ENCODE data around the gene AKR1C4. TPM values are rescaled to one million over a fixed set of nuclear protein-coding genes. Genes with fewer than 3 reads are reported as not detected.

AKR1C4 gene
- polyA plus RNA-seq, 2 of the 4 experiments (the other 2 are of a cell fraction) = 0.37 to 1.2 TPM

DNA sequence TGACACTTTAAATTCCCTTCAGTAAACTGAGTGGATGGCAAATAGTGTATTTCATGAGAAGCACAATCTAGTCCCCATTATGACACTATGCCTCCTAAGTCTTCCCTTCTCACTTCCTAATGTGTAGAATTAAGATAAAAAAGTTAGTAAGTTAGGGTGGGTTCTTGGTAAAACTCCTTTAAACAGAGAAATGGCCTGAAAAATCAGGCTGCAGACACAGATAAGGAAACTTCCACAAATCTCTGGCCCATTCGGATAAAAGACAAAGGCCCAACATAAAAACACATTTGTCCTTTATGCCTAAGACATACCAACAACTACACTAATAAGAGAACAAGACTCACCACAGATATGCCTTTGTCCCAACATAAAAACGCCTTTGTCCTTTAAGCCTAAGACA, 33.1 kb upstream of the AKR1C4 start:
- FAIRE-seq = no peak
- Histone ChIP-seq H3K27ac (no peak overlapping the region), H3K9me3 (peaks cover 58% of the 10 kb centered on the region; the same call in 2 of the 3 replicates), H3K4me2 (no peak overlapping the region), H3K4me1 (no peaks in the 10 kb centered on the region), H3K4me3 (no peak overlapping the region)
- ChIA-PET CTCF (no interaction called here), POLR2A (no interaction called here)
- TF ChIP-seq RNF2 (IDR thresholded peaks at IDR 0.05; ENCODE audit: borderline replicate concordance, low read depth) (no peak), EHF (CRISPR knock-in tag; IDR thresholded peaks at IDR 0.05) (no peak), HEYL (CRISPR knock-in tag; IDR thresholded peaks at IDR 0.05) (no peak), ZNF302 (CRISPR knock-in tag; IDR thresholded peaks at IDR 0.05) (no peak), CHD4 (IDR thresholded peaks at IDR 0.05; ENCODE audit: borderline replicate concordance) (no peak), RCOR1 (IDR thresholded peaks at IDR 0.05; ENCODE audit: low read depth, low read length) (no peak)
- TF ChIP-seq, protein P1, sequence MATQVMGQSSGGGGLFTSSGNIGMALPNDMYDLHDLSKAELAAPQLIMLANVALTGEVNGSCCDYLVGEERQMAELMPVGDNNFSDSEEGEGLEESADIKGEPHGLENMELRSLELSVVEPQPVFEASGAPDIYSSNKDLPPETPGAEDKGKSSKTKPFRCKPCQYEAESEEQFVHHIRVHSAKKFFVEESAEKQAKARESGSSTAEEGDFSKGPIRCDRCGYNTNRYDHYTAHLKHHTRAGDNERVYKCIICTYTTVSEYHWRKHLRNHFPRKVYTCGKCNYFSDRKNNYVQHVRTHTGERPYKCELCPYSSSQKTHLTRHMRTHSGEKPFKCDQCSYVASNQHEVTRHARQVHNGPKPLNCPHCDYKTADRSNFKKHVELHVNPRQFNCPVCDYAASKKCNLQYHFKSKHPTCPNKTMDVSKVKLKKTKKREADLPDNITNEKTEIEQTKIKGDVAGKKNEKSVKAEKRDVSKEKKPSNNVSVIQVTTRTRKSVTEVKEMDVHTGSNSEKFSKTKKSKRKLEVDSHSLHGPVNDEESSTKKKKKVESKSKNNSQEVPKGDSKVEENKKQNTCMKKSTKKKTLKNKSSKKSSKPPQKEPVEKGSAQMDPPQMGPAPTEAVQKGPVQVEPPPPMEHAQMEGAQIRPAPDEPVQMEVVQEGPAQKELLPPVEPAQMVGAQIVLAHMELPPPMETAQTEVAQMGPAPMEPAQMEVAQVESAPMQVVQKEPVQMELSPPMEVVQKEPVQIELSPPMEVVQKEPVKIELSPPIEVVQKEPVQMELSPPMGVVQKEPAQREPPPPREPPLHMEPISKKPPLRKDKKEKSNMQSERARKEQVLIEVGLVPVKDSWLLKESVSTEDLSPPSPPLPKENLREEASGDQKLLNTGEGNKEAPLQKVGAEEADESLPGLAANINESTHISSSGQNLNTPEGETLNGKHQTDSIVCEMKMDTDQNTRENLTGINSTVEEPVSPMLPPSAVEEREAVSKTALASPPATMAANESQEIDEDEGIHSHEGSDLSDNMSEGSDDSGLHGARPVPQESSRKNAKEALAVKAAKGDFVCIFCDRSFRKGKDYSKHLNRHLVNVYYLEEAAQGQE (IDR thresholded peaks at IDR 0.05) = no peak
- TF ChIP-seq, protein P2, sequence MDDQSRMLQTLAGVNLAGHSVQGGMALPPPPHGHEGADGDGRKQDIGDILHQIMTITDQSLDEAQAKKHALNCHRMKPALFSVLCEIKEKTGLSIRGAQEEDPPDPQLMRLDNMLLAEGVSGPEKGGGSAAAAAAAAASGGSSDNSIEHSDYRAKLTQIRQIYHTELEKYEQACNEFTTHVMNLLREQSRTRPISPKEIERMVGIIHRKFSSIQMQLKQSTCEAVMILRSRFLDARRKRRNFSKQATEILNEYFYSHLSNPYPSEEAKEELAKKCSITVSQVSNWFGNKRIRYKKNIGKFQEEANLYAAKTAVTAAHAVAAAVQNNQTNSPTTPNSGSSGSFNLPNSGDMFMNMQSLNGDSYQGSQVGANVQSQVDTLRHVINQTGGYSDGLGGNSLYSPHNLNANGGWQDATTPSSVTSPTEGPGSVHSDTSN (IDR thresholded peaks at IDR 0.05) = no peak
- TF ChIP-seq, protein P3, sequence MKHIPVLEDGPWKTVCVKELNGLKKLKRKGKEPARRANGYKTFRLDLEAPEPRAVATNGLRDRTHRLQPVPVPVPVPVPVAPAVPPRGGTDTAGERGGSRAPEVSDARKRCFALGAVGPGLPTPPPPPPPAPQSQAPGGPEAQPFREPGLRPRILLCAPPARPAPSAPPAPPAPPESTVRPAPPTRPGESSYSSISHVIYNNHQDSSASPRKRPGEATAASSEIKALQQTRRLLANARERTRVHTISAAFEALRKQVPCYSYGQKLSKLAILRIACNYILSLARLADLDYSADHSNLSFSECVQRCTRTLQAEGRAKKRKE (CRISPR knock-in tag; IDR thresholded peaks at IDR 0.05; ENCODE audit: low read depth) = no peak
- TF ChIP-seq, protein P4, sequence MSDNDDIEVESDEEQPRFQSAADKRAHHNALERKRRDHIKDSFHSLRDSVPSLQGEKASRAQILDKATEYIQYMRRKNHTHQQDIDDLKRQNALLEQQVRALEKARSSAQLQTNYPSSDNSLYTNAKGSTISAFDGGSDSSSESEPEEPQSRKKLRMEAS (IDR thresholded peaks at IDR 0.05) = no peak
- 76% methylated on average over 2 of the region's 2 CpGs for WGBS (ENCODE audit: missing lambda C conversion rate)
- ATAC-seq = no peak
- DNase-seq (ENCODE audit: low read depth in 1 of 2, low spot score in 1 of 2) = no peak

DNA sequence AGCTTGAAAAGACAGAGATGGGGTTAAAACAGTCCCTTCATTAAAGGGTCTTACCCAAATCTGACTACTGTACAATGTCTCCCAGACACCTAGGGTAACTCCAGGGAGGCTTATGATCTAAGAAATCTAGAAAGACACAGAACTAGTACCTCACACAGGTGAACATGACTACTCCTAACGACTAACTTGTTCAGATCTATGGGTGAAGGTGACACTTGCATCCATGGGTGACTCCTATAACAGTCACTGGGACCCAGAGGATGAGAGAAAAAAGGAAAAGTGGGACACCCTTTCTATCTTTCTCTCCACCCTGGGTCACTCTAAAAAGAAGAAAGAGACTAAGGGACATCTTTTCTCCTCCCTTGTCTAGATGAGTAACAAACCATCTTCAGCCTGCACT, 30.9 kb upstream of the AKR1C4 start:
- Histone ChIP-seq H3K4me1 (peaks cover 11% of the 10 kb centered on the region), H3K4me3 (no peak overlapping the region), H3K9me3 (peaks cover 51% of the 10 kb centered on the region; the same call in 2 of the 3 replicates), H3K4me2 (no peak overlapping the region), H3K27ac (no peak overlapping the region)
- TF ChIP-seq HOXB5 (CRISPR knock-in tag; IDR thresholded peaks at IDR 0.05) (0 out of 2 replicates have a peak, but pooled peaks have one; percentile 20), BHLHE40 (IDR thresholded peaks at IDR 0.05; ENCODE audit: low read depth, low read length) (no peak)
- ChIA-PET POLR2A (no interaction called here), CTCF (no interaction called here)
- WGBS (ENCODE audit: missing lambda C conversion rate) = 15% methylated on average over 1 of the region's 1 CpG
- FAIRE-seq = no peak
- ATAC-seq = no peak
- peak in 1 of 2 experiments; percentile 64 for DNase-seq (ENCODE audit: low read depth in 1 of 2, low spot score in 1 of 2)

DNA sequence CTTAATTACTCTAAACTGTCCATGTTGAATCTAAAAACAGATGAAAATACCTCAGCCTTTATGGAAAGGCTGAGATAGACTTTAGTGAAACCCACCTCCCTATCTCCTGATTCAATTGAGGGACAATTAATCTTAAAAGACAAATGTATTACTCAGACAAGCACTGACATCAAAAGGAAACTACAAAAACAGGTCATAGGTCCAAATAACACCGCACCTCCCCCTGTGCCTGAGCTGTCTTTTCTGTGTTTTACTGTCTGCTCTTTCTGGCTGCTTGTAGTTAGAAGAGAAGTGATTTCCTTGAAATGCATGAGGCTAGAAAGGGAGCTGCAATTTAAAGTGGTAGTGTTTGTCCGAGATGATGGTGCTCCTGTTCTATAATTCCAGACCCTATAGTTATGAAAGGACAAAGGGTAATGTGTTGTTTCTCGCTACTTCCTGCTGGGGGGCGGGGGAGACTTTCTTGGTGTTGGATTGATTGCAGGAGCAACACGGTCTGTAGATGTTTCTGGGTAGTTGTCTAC, 27.7 kb upstream of the AKR1C4 start:
- peak overlapping the region; percentile 17 to 42; a peak in 4 of 6 replicates for H3K27ac ChIP-seq
- ChIA-PET CTCF (no interaction called here), POLR2A (no interaction called here)
- peak overlapping the region; percentile 35 for H3K4me2 ChIP-seq
- H3K4me1 ChIP-seq = peaks cover 11% of the 10 kb centered on the region
- 72% methylated on average over 5 of the region's 5 CpGs for WGBS (ENCODE audit: missing lambda C conversion rate)
- DNase-seq (ENCODE audit: low read depth in 1 of 2, low spot score in 1 of 2) (no peak), FAIRE-seq (no peak), ATAC-seq (no peak)
- H3K9me3 ChIP-seq = peaks cover 22% of the 10 kb centered on the region; the same call in 2 of the 3 replicates
- no peak overlapping the region for H3K4me3 ChIP-seq
- TF ChIP-seq, protein P5, sequence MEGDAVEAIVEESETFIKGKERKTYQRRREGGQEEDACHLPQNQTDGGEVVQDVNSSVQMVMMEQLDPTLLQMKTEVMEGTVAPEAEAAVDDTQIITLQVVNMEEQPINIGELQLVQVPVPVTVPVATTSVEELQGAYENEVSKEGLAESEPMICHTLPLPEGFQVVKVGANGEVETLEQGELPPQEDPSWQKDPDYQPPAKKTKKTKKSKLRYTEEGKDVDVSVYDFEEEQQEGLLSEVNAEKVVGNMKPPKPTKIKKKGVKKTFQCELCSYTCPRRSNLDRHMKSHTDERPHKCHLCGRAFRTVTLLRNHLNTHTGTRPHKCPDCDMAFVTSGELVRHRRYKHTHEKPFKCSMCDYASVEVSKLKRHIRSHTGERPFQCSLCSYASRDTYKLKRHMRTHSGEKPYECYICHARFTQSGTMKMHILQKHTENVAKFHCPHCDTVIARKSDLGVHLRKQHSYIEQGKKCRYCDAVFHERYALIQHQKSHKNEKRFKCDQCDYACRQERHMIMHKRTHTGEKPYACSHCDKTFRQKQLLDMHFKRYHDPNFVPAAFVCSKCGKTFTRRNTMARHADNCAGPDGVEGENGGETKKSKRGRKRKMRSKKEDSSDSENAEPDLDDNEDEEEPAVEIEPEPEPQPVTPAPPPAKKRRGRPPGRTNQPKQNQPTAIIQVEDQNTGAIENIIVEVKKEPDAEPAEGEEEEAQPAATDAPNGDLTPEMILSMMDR (IDR thresholded peaks at IDR 0.05) = no peak
- TF ChIP-seq TP53 (CRISPR knock-in tag; IDR thresholded peaks at IDR 0.05) (no peak), NPAS2 (CRISPR knock-in tag; IDR thresholded peaks at IDR 0.05; ENCODE audit: borderline replicate concordance) (no peak), TFCP2L1 (CRISPR knock-in tag; IDR thresholded peaks at IDR 0.05) (no peak), EHF (CRISPR knock-in tag; IDR thresholded peaks at IDR 0.05) (no peak), CHD4 (IDR thresholded peaks at IDR 0.05; ENCODE audit: borderline replicate concordance) (no peak), RFX5 (IDR thresholded peaks at IDR 0.05) (no peak), HOXB13 (CRISPR knock-in tag; IDR thresholded peaks at IDR 0.05; ENCODE audit: low read depth) (no peak), ZNF302 (CRISPR knock-in tag; IDR thresholded peaks at IDR 0.05) (no peak), SREBF2 (IDR thresholded peaks at IDR 0.05) (no peak), BHLHE40 (IDR thresholded peaks at IDR 0.05; ENCODE audit: low read depth, low read length) (no peak), EP300 (IDR thresholded peaks at IDR 0.05) (no peak), EHMT2 (IDR thresholded peaks at IDR 0.05; ENCODE audit: low read depth) (no peak)
- TF ChIP-seq, protein P6, sequence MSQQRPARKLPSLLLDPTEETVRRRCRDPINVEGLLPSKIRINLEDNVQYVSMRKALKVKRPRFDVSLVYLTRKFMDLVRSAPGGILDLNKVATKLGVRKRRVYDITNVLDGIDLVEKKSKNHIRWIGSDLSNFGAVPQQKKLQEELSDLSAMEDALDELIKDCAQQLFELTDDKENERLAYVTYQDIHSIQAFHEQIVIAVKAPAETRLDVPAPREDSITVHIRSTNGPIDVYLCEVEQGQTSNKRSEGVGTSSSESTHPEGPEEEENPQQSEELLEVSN (IDR thresholded peaks at IDR 0.05; ENCODE audit: borderline replicate concordance, low read depth) = no peak
- TF ChIP-seq, protein P7, sequence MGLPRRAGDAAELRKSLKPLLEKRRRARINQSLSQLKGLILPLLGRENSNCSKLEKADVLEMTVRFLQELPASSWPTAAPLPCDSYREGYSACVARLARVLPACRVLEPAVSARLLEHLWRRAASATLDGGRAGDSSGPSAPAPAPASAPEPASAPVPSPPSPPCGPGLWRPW (IDR thresholded peaks at IDR 0.05) = no peak
- TF ChIP-seq, protein P8, sequence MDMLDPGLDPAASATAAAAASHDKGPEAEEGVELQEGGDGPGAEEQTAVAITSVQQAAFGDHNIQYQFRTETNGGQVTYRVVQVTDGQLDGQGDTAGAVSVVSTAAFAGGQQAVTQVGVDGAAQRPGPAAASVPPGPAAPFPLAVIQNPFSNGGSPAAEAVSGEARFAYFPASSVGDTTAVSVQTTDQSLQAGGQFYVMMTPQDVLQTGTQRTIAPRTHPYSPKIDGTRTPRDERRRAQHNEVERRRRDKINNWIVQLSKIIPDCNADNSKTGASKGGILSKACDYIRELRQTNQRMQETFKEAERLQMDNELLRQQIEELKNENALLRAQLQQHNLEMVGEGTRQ (IDR thresholded peaks at IDR 0.05) = no peak
